WTC11 (cell line): ENCODE measurements around the gene ADGRB3. TPM values are rescaled to one million over a fixed set of nuclear protein-coding genes. Genes with fewer than 3 reads are reported as not detected.

ENCODE experiments used
- ATAC-seq: fragments of 200-7000 bp; cut with Tn5 transposase; 2 replicates; pipeline ENCODE4 v1.10.0; 2021; ENCODE audit warnings: mild to moderate bottlenecking, moderate library complexity
- CTCF ChIA-PET: fragments of 300-600 bp; sonication (Branson Sonifier 250); formaldehyde crosslinking; loops from one replicate; lab custom pipeline; 2021; ENCODE audit warnings: antibody characterized with exemption; lab: Charles Lee
- POLR2A ChIA-PET: fragments of 350-600 bp; sonication (Branson Sonifier 250); formaldehyde crosslinking; loops from one replicate; lab custom pipeline; 2021; ENCODE audit warnings: antibody characterized with exemption; lab: Charles Lee
- DNase-seq: peaks from one replicate; pipeline ENCODE4 v3.0.0; 2021; ENCODE audit warnings: low spot score
- H3K27ac Mint-ChIP-seq: 2 replicates; pipeline ENCODE4 v1.8.0; 2021; ENCODE audit warnings: mixed read lengths
- H3K27me3 Mint-ChIP-seq: 2 replicates; pipeline ENCODE4 v1.8.0; 2021; ENCODE audit warnings: low read depth, mild to moderate bottlenecking, moderate library complexity, mixed read lengths
- H3K36me3 Mint-ChIP-seq: 2 replicates; pipeline ENCODE4 v1.8.0; 2021; ENCODE audit warnings: mixed read lengths
- H3K4me1 Mint-ChIP-seq: 2 replicates; pipeline ENCODE4 v1.8.0; 2022; ENCODE audit warnings: mixed read lengths
- H3K4me3 Mint-ChIP-seq: 2 replicates; pipeline ENCODE4 v1.8.0; 2021; ENCODE audit warnings: mild to moderate bottlenecking, moderate library complexity, mixed read lengths
- H3K9me3 Mint-ChIP-seq: 2 replicates; pipeline ENCODE4 v1.8.0; 2021; ENCODE audit warnings: mixed read lengths
- AFF4 ChIP-seq: sonication (generic); formaldehyde crosslinking; IDR thresholded peaks from 2 replicates; pipeline ENCODE4 v1.8.1; 2023; ENCODE audit warnings: mild to moderate bottlenecking, missing genetic modification reagents, borderline replicate concordance
- ATF3 ChIP-seq: sonication (generic); formaldehyde crosslinking; conservative IDR thresholded peaks from 2 replicates; pipeline ENCODE4 v1.8.1; 2022; ENCODE audit warnings: mild to moderate bottlenecking, missing genetic modification reagents
- ELF4 ChIP-seq: sonication (generic); formaldehyde crosslinking; IDR thresholded peaks from 2 replicates; pipeline ENCODE4 v1.8.1; 2022; ENCODE audit warnings: low read depth, mild to moderate bottlenecking, moderate library complexity, missing genetic modification reagents
- ERG ChIP-seq: fragments of 250-450 bp; sonication (Bioruptor Pico); IDR thresholded peaks from 2 replicates; pipeline ENCODE4 v1.8.0; 2021; ENCODE audit warnings: mild to moderate bottlenecking
- ETV6 ChIP-seq: sonication (generic); formaldehyde crosslinking; IDR thresholded peaks from 2 replicates; pipeline ENCODE4 v1.8.1; 2022; ENCODE audit warnings: mild to moderate bottlenecking, missing genetic modification reagents
- FOXJ3 ChIP-seq: sonication (generic); formaldehyde crosslinking; IDR thresholded peaks from 2 replicates; pipeline ENCODE4 v1.9.0; 2021; ENCODE audit warnings: missing genetic modification reagents, mild to moderate bottlenecking, borderline replicate concordance
- IRF2 ChIP-seq: sonication (generic); formaldehyde crosslinking; IDR thresholded peaks from 2 replicates; pipeline ENCODE4 v1.8.0; 2022; ENCODE audit warnings: low read depth, missing genetic modification reagents, borderline replicate concordance
- JAZF1 ChIP-seq: fragments of 250-450 bp; sonication (Bioruptor Pico); IDR thresholded peaks from 2 replicates; pipeline ENCODE4 v1.9.0; 2021; ENCODE audit warnings: moderate library complexity, mild to moderate bottlenecking, inconsistent platforms
- MAX ChIP-seq: sonication (generic); formaldehyde crosslinking; IDR thresholded peaks from 2 replicates; pipeline ENCODE4 v1.8.0; 2022; ENCODE audit warnings: mild to moderate bottlenecking, missing genetic modification reagents
- NR1H2 ChIP-seq: sonication (generic); formaldehyde crosslinking; IDR thresholded peaks from 2 replicates; pipeline ENCODE4 v1.9.0; 2021; ENCODE audit warnings: mild to moderate bottlenecking, moderate library complexity, missing genetic modification reagents
- SMAD3 ChIP-seq: sonication (generic); formaldehyde crosslinking; IDR thresholded peaks from 2 replicates; pipeline ENCODE4 v1.8.0; 2022; ENCODE audit warnings: missing genetic modification reagents, mild to moderate bottlenecking, borderline replicate concordance
- SMAD4 ChIP-seq: sonication (generic); formaldehyde crosslinking; IDR thresholded peaks from 2 replicates; pipeline ENCODE4 v1.8.0; 2022; ENCODE audit warnings: mild to moderate bottlenecking, missing genetic modification reagents
- STAT6 ChIP-seq: sonication (generic); formaldehyde crosslinking; conservative IDR thresholded peaks from 2 replicates; pipeline ENCODE4 v1.8.1; 2023; ENCODE audit warnings: mild to moderate bottlenecking, low read depth, missing genetic modification reagents, moderate library complexity
- TEAD1 ChIP-seq: sonication (generic); formaldehyde crosslinking; IDR thresholded peaks from 2 replicates; pipeline ENCODE4 v1.8.0; 2022; ENCODE audit warnings: mild to moderate bottlenecking, missing genetic modification reagents
- TEAD4 ChIP-seq: sonication (generic); formaldehyde crosslinking; IDR thresholded peaks from 2 replicates; pipeline ENCODE4 v1.8.0; 2022; ENCODE audit warnings: mild to moderate bottlenecking, missing genetic modification reagents
- ZNF121 ChIP-seq: sonication (generic); formaldehyde crosslinking; IDR thresholded peaks from 2 replicates; pipeline ENCODE4 v1.8.0; 2023; ENCODE audit warnings: missing genetic modification reagents
- ZNF423 ChIP-seq: fragments of 250-450 bp; sonication (Bioruptor Pico); IDR thresholded peaks from 2 replicates; pipeline ENCODE4 v2.1.2; 2022; ENCODE audit warnings: mild to moderate bottlenecking, moderate library complexity
- total RNA-seq: library from RNA; stranded (reverse); gene quantifications from 3 replicates; pipeline ENCODE4 v1.2.3, GENCODE V29; 2021
- TF ChIP-seq, protein P1 (sequence below): sonication (generic); formaldehyde crosslinking; IDR thresholded peaks from 2 replicates; pipeline ENCODE4 v1.8.1; 2023; ENCODE audit warnings: mild to moderate bottlenecking, moderate library complexity, missing genetic modification reagents

ADGRB3 gene
- total RNA-seq, 1 experiment from 2014 or later: 1.9 TPM

GRCh38 chr6:68635412-68635705, 277 bp downstream of the ADGRB3 start:
- no peak for DNase-seq
- Mint-ChIP-seq H3K27me3 (peaks cover 68% of the 10 kb centered on the region), H3K27ac (no peak overlapping the region), H3K36me3 (no peaks in the 10 kb centered on the region), H3K9me3 (no peaks in the 10 kb centered on the region), H3K4me1 (peaks cover 41% of the 10 kb centered on the region), H3K4me3 (peak overlapping the region; percentile 93)
- ChIA-PET CTCF (interaction anchor here (0.6 to 2.8 kb wide), 17 partner anchors 12 to 1160 kb away, joined by 3 to 38 read pairs (median 4); no protein-coding TSS in a partner anchor), POLR2A (interaction anchor here (0.9 kb wide), 1 partner anchor 63 kb away, joined by 3 read pairs; no protein-coding TSS in a partner anchor)
- no peak for TF ChIP-seq ETV6 (CRISPR knock-in tag)
- no peak for ATAC-seq

DNA sequence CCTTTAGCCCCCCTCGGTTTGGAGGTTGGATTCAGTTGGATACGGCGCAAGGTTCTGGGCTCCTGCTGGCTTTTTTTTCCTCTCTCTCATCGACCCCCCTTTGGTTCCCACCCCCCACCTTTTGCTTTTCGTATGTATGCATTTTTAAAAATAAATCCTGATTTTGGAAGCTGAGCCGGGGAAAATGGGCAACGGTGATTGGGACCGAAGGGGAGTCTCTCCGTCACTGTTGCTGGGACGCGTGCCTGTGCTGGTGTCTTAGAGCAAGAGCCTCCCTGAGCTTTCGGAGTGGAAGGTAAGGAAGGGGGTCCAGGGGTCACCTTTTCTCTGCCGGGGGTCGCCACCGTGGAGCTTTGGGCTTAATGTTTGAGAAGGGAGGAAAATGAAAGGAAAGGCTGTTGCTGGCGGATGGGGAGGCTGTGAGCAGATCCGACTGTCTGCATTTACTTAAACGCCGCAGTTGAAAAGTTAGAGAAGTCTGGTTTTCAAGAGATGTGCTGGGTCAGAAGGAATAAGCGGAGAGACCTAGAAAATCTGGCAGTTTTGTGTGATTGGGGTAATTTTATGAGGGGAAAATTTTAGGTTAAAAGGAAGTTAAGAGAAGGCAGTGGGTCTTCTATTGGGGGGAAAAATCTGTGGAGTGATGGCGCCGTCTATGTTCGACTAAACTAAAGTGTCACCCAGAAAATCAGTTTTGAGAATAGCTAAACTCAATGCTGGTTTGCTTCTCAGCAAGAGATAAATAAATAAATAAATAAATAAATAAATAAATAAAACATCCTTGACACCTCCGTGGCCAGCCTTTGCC, 828 bp downstream of the ADGRB3 start:
- ATAC-seq (no peak), DNase-seq (peak; percentile 22)
- Mint-ChIP-seq H3K4me3 (peak overlapping the region; percentile 93), H3K27me3 (peaks cover 68% of the 10 kb centered on the region), H3K36me3 (no peaks in the 10 kb centered on the region), H3K9me3 (no peaks in the 10 kb centered on the region), H3K4me1 (peaks cover 47% of the 10 kb centered on the region), H3K27ac (no peak overlapping the region)
- no peak for TF ChIP-seq STAT6 (CRISPR knock-in tag)
- TF ChIP-seq SMAD4 (CRISPR knock-in tag): no peak
- TF ChIP-seq NR1H2: no peak
- no peak for TF ChIP-seq IRF2
- TF ChIP-seq ERG (CRISPR knock-in tag): no peak
- TF ChIP-seq, protein P1, sequence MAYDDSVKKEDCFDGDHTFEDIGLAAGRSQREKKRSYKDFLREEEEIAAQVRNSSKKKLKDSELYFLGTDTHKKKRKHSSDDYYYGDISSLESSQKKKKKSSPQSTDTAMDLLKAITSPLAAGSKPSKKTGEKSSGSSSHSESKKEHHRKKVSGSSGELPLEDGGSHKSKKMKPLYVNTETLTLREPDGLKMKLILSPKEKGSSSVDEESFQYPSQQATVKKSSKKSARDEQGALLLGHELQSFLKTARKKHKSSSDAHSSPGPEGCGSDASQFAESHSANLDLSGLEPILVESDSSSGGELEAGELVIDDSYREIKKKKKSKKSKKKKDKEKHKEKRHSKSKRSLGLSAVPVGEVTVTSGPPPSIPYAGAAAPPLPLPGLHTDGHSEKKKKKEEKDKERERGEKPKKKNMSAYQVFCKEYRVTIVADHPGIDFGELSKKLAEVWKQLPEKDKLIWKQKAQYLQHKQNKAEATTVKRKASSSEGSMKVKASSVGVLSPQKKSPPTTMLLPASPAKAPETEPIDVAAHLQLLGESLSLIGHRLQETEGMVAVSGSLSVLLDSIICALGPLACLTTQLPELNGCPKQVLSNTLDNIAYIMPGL (CRISPR knock-in tag): no peak
- TF ChIP-seq JAZF1: no peak
- TF ChIP-seq TEAD1 (CRISPR knock-in tag): no peak
- TF ChIP-seq ZNF423 (CRISPR knock-in tag): no peak
- TF ChIP-seq ELF4 (CRISPR knock-in tag): no peak
- TF ChIP-seq SMAD3 (CRISPR knock-in tag): no peak
- TF ChIP-seq TEAD4 (CRISPR knock-in tag): no peak
- no peak for TF ChIP-seq ATF3 (CRISPR knock-in tag)
- TF ChIP-seq ZNF121 (CRISPR knock-in tag): no peak
- TF ChIP-seq FOXJ3: no peak
- CTCF ChIA-PET: interaction anchor here (0.6 to 2.8 kb wide), 16 partner anchors 12 to 778 kb away, joined by 3 to 38 read pairs (median 4); no protein-coding TSS in a partner anchor
- POLR2A ChIA-PET: interaction anchor here (0.8 to 0.9 kb wide), 2 partner anchors 63 to 74 kb away, joined by 3 read pairs; no protein-coding TSS in a partner anchor

DNA sequence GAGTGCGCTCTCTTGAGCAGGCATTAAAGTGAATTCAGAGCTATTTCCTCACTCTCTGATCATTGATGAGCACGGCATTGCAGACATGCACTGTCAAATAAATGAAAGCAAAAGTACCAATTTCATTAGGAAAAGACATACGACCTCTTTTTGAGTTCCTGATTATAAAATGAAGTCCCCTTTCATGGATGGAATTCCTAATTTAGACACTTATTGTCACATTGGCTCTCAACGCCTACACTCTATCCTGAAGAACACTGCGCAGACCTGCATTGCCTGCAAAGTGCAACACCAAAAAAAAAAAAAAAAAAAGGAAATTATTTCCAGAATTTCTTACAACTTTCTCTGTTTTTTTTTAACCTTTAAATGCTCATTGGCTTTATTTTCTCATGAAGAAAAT, 1.6 kb downstream of the ADGRB3 start:
- Mint-ChIP-seq H3K36me3 (no peaks in the 10 kb centered on the region), H3K9me3 (no peaks in the 10 kb centered on the region), H3K27me3 (peaks cover 68% of the 10 kb centered on the region), H3K4me3 (peak overlapping the region; percentile 93), H3K27ac (no peak overlapping the region), H3K4me1 (peaks cover 51% of the 10 kb centered on the region)
- no peak for ATAC-seq
- ChIA-PET CTCF (interaction anchor here (0.6 to 2.8 kb wide), 9 partner anchors 54 to 333 kb away, joined by 3 to 38 read pairs (median 4); no protein-coding TSS in a partner anchor), POLR2A (no interaction called here)
- DNase-seq: no peak
- TF ChIP-seq JAZF1 (no peak), AFF4 (CRISPR knock-in tag) (no peak), MAX (no peak)
- TF ChIP-seq, protein P1 (CRISPR knock-in tag): no peak
